ENCODE results near the gene MLLT3. TPM values are rescaled to one million over a fixed set of nuclear protein-coding genes. Genes with fewer than 3 reads are reported as not detected.

The MLLT3 gene
- total and polyA plus RNA-seq, 2 of the 8 experiments (the other 6 are each of a cell fraction or from before 2014, with no cell fraction given), result 5.9 to 9.6 TPM

DNA sequence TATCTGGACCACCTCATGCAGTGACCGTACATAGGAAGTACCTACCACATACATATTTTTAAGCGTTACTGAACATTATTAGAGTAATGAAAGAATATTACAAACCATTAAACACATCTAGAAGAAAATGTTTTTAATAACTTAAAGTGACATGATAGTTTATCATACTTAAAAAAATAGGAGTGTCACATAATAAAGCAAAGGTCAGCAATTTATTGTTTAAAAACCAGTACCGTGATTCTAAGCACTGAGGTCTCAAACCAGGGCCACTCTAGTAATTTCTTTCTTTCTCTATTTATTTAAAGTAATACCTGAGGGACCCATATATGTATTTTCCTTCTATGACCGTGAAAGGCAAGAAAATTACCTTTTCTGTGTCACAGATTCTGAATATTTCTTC, 216.0 kb downstream of the MLLT3 start:
- DNase-seq (ENCODE audit: low read depth in 1 of 2, low spot score in 2 of 2), result no peak
- H3K4me2 ChIP-seq (ENCODE audit: insufficient read depth in 1 of 2, low read depth in 2 of 2, low read length in 2 of 2), result no peak overlapping the region
- peaks cover 0 to 5% (median 2%) of the 10 kb centered on the region in 4 experiments; a peak in 4 of 7 replicates for H3K4me1 ChIP-seq (replicated peaks in 1 of 4; ENCODE audit: control insufficient read depth in 3 of 4, insufficient read depth in 4 of 4, low read length in 3 of 4)
- no peaks in the 10 kb centered on the region for H3K9me3 ChIP-seq (ENCODE audit: insufficient read depth in 2 of 2, low read depth in 1 of 2, low read length in 1 of 2)
- H4K5ac ChIP-seq (ENCODE audit: insufficient read length, low read depth, low read length), result no peak overlapping the region
- FAIRE-seq, result no peak
- H4K91ac ChIP-seq (replicated peaks; ENCODE audit: insufficient read length, low read length), result no peak overlapping the region
- H2BK120ac ChIP-seq (replicated peaks; ENCODE audit: low read depth, low read length), result no peak overlapping the region
- H2BK12ac ChIP-seq (ENCODE audit: low read depth, low read length), result no peak overlapping the region
- H2BK5ac ChIP-seq (ENCODE audit: low read depth, low read length), result no peak overlapping the region
- no peak overlapping the region for H3K23ac ChIP-seq (ENCODE audit: insufficient read length)
- H3K4me3 ChIP-seq (ENCODE audit: extremely low read depth in 1 of 4, insufficient read depth in 2 of 4, low read depth in 3 of 4, low read length in 4 of 4), result no peak overlapping the region
- no peak overlapping the region for H3K56ac ChIP-seq (replicated peaks; ENCODE audit: insufficient read length, low read depth, low read length)
- H3K27ac ChIP-seq (ENCODE audit: low read depth, low read length), result no peak overlapping the region
- H3K4ac ChIP-seq (replicated peaks; ENCODE audit: insufficient read length, low read depth, low read length), result no peak overlapping the region
- no peak overlapping the region for H3K18ac ChIP-seq (ENCODE audit: extremely low read depth, low read length)
- no peaks in the 10 kb centered on the region for H3K27me3 ChIP-seq (replicated peaks in 1 of 4; ENCODE audit: control insufficient read depth in 3 of 4, extremely low read depth in 1 of 4, insufficient read depth in 3 of 4, low read length in 3 of 4)
- TF ChIP-seq SAP30 (IDR thresholded peaks at IDR 0.05; ENCODE audit: insufficient read depth, insufficient replicate concordance, low read length) (no peak), BACH1 (IDR thresholded peaks at IDR 0.05; ENCODE audit: low read length) (no peak), MAFK (IDR thresholded peaks at IDR 0.05; ENCODE audit: low read depth, low read length) (peak; percentile 49; the same call in 1 of the 2 replicates), EZH2 (IDR thresholded peaks at IDR 0.05; ENCODE audit: low read depth, low read length, severe bottlenecking) (no peak), ASH2L (IDR thresholded peaks at IDR 0.05; ENCODE audit: low read length) (no peak)
- TF ChIP-seq, protein P1, sequence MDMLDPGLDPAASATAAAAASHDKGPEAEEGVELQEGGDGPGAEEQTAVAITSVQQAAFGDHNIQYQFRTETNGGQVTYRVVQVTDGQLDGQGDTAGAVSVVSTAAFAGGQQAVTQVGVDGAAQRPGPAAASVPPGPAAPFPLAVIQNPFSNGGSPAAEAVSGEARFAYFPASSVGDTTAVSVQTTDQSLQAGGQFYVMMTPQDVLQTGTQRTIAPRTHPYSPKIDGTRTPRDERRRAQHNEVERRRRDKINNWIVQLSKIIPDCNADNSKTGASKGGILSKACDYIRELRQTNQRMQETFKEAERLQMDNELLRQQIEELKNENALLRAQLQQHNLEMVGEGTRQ (IDR thresholded peaks at IDR 0.05; ENCODE audit: low read length), result no peak
- H3K79me2 ChIP-seq (ENCODE audit: control insufficient read depth in 1 of 2, insufficient read depth in 2 of 2, low read length in 2 of 2), result no peaks in the 10 kb centered on the region
- no peak overlapping the region for H3K14ac ChIP-seq (ENCODE audit: insufficient read length)
- no peaks in the 10 kb centered on the region for H3K36me3 ChIP-seq (ENCODE audit: control insufficient read depth in 2 of 4, insufficient read depth in 4 of 4, low read length in 3 of 4)
- H3K9ac ChIP-seq (replicated peaks in 1 of 4; ENCODE audit: extremely low read depth in 1 of 4, low read depth in 3 of 4, low read length in 3 of 4), result no peak overlapping the region
- H4K8ac ChIP-seq (ENCODE audit: extremely low read depth, insufficient read depth, low read length), result no peak overlapping the region
- H2BK20ac ChIP-seq (ENCODE audit: low read length), result no peak overlapping the region
- ChIA-PET CTCF (ENCODE audit: partially characterized antibody) (interaction anchor here (2.4 to 2.6 kb wide), 2 partner anchors 51 to 459 kb away, joined by 7 to 9 read pairs; no protein-coding TSS in a partner anchor), POLR2A (ENCODE audit: partially characterized antibody) (no interaction called here)
- WGBS, 2 experiments (ENCODE audit: extremely low coverage in 1 of 2, insufficient coverage in 1 of 2, insufficient read length in 1 of 2, insufficient replicate concordance in 2 of 2, low coverage in 1 of 2, low lambda C conversion rate in 2 of 2, missing lambda C conversion rate in 1 of 2), result 92% methylated on average over 4 of the region's 4 CpGs; no CpG with 5 or more reads in 1 of the 2 experiments
- no peak overlapping the region for H2BK15ac ChIP-seq (ENCODE audit: low read length)
- H2AK5ac ChIP-seq (ENCODE audit: low read depth, low read length), result no peak overlapping the region
- H3K23me2 ChIP-seq (ENCODE audit: low read depth, low read length), result no peaks in the 10 kb centered on the region
- H4K20me1 ChIP-seq (replicated peaks in 1 of 2; ENCODE audit: control insufficient read depth in 1 of 2, insufficient read depth in 2 of 2, low read length in 2 of 2), result no peaks in the 10 kb centered on the region
- no peaks in the 10 kb centered on the region for H3K79me1 ChIP-seq (ENCODE audit: low read depth, low read length)
- no peak overlapping the region for H2AFZ ChIP-seq (ENCODE audit: low read length)

All from H1 (cell line).